Transverse colon (tissue), 4 donors: ENCODE results near the gene PLET1. TPM values are rescaled to one million over a fixed set of nuclear protein-coding genes. Genes with fewer than 3 reads are reported as not detected.

ENCODE experiments used
- DNase-seq: peaks from one replicate; pipeline ENCODE4 v3.0.0-alpha.2; 2019
- H3K27ac ChIP-seq, 4 donors: fragments of 200-600 bp; sonication (generic); 2 replicates each; pipeline ENCODE4 v1.5.1; 2016 to 2018; ENCODE audit warnings: inconsistent platforms in 4 of 4
- H3K27me3 ChIP-seq: fragments of 200-600 bp; sonication (generic); 2 replicates; pipeline ENCODE4 v1.5.1; 2017; ENCODE audit warnings: inconsistent platforms
- H3K36me3 ChIP-seq, 4 donors: fragments of 200-600 bp; sonication (generic); 2 replicates each; pipeline ENCODE4 v1.5.1; 2017 to 2019; ENCODE audit warnings: inconsistent platforms in 4 of 4
- H3K4me1 ChIP-seq, 4 donors: fragments of 200-600 bp; sonication (generic); 2 replicates each; pipeline ENCODE4 v1.5.1; 2017 to 2020; ENCODE audit warnings: inconsistent platforms in 4 of 4
- H3K4me3 ChIP-seq, 4 donors: fragments of 200-600 bp; sonication (generic); 1 replicate in 1 of 4; 2 replicates in 3 of 4; pipeline versions ENCODE4 v1.5.1 to v1.6.1; 2017 to 2019; ENCODE audit warnings: inconsistent platforms in 4 of 4
- H3K9me3 ChIP-seq, 2 donors: fragments of 200-600 bp; sonication (generic); 2 replicates each; pipeline ENCODE4 v1.5.1; 2017 to 2019; ENCODE audit warnings: inconsistent platforms in 2 of 2
- EP300 ChIP-seq: sonication (generic); formaldehyde crosslinking; IDR thresholded peaks from one replicate; pipeline ENCODE4 v1.6.1; 2017; ENCODE audit warnings: antibody characterized with exemption, low read depth
- POLR2A ChIP-seq: fragments of 450-650 bp; IDR thresholded peaks from one replicate; pipeline ENCODE4 v1.6.1; 2016; ENCODE audit warnings: antibody characterized with exemption, mild to moderate bottlenecking, moderate library complexity
- POLR2AphosphoS5 ChIP-seq, 3 donors: sonication (generic); formaldehyde crosslinking; IDR thresholded peaks; one replicate each; pipeline ENCODE4 v1.6.1; 2016; ENCODE audit warnings: antibody characterized with exemption in 3 of 3
- WGBS, 2 donors: methylation state at CpG; one replicate each; pipeline ENCODE4 v1.1.5; 2018; ENCODE audit warnings: low coverage in 1 of 2; 5-methylcytosine and 5-hydroxymethylcytosine counted together
- in situ Hi-C, 4 donors: fragments of 200-750 bp; cut with MboI; loops; one replicate each; pipeline versions ENCODE4 v1.15.0 to v1.15.1; 2017; ENCODE audit warnings: low sequenced_read_pairs in 3 of 4, low pct_ligation_motif_present in 1 of 4, low pct_unique_long_range_greater_than_20kb in 1 of 4
- intact Hi-C: fragments of 100-400 bp; cut with DNase I; formaldehyde crosslinking; loops from one replicate; pipeline ENCODE4 v1.15.1; 2023; ENCODE audit warnings: low total_unique reads
- total RNA-seq, 4 donors: library from RNA; depleted of rRNA; stranded (reverse); fragments of >200 nt; gene quantifications; one replicate each; pipeline ENCODE4 v1.1.0, GENCODE V29; 2016
- TF ChIP-seq, protein P1 (sequence below), 5 experiments: fragments of 200-600 bp in 3 of 5; fragments of 450-650 bp in 2 of 5; sonication (generic) in 3 of 5; IDR thresholded peaks; 1 replicate in 2 of 5; 2 replicates in 3 of 5; pipeline ENCODE4 v1.5.1; 2016 to 2017; ENCODE audit warnings: antibody characterized with exemption in 5 of 5, inconsistent platforms in 3 of 5, mild to moderate bottlenecking in 2 of 5, moderate library complexity in 1 of 5

Gene PLET1
- total RNA-seq, 4 donors from 2014 or later: not detected

GRCh38 chr11:112291191-112291590 is 30.5 kb upstream of the PLET1 start:
- Histone ChIP-seq H3K27ac (peak overlapping the region; percentile 63 to 80 (median 79)), H3K9me3 (no peaks in the 10 kb centered on the region), H3K4me3 (peak overlapping the region in 1 of 4 donors; percentile 51), H3K36me3 (no peaks in the 10 kb centered on the region), H3K4me1 (peaks cover 2 to 22% (median 18%) of the 10 kb centered on the region in 4 donors), H3K27me3 (no peaks in the 10 kb centered on the region)
- intact Hi-C loops (no loop called here), in situ Hi-C loops (loop anchor here in 3 of 4 donors (25.0 kb wide), 3 partner anchors 179 to 996 kb away; no protein-coding TSS in a partner anchor)
- WGBS, 2 donors: 96% methylated on average over 6 of the region's 6 CpGs; no CpG with 5 or more reads in 1 of the 2 donors
- no peak for DNase-seq
- TF ChIP-seq, protein P1, sequence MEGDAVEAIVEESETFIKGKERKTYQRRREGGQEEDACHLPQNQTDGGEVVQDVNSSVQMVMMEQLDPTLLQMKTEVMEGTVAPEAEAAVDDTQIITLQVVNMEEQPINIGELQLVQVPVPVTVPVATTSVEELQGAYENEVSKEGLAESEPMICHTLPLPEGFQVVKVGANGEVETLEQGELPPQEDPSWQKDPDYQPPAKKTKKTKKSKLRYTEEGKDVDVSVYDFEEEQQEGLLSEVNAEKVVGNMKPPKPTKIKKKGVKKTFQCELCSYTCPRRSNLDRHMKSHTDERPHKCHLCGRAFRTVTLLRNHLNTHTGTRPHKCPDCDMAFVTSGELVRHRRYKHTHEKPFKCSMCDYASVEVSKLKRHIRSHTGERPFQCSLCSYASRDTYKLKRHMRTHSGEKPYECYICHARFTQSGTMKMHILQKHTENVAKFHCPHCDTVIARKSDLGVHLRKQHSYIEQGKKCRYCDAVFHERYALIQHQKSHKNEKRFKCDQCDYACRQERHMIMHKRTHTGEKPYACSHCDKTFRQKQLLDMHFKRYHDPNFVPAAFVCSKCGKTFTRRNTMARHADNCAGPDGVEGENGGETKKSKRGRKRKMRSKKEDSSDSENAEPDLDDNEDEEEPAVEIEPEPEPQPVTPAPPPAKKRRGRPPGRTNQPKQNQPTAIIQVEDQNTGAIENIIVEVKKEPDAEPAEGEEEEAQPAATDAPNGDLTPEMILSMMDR (IDR thresholded peaks at IDR 0.05): no peak
- no peak for TF ChIP-seq POLR2AphosphoS5 (IDR thresholded peaks at IDR 0.05)
- no peak for TF ChIP-seq POLR2A
- TF ChIP-seq EP300: no peak

DNA sequence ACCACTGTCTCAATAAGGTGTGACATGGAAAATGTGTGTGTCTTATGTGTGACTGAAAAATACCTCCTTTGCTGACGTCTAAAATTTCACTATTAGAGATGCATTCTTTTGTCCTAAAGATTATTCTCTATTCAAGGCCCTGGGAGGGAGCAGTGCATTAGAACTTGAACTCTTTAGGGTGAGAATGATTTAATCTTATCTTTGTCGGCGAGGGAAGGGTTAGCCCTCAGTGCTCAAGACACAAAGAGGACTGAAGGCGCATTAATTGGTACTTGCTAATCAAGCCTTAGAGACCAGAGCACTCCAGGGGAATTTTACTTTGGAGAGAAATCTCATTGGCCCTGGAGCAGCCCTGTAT is 29.8 kb upstream of the PLET1 start:
- H3K36me3 ChIP-seq: no peaks in the 10 kb centered on the region
- TF ChIP-seq, protein P1 (IDR thresholded peaks at IDR 0.05): no peak
- no peak for TF ChIP-seq EP300
- TF ChIP-seq POLR2A: no peak
- no peak for TF ChIP-seq POLR2AphosphoS5 (IDR thresholded peaks at IDR 0.05)
- no peak for DNase-seq
- 20 to 28% methylated on average over 4 of the region's 4 CpGs for WGBS, 2 donors
- in situ Hi-C loops (loop anchor here in 3 of 4 donors (25.0 kb wide), 3 partner anchors 178 to 997 kb away; no protein-coding TSS in a partner anchor), intact Hi-C loops (no loop called here)
- H3K4me3 ChIP-seq: peak overlapping the region; percentile 39 to 58 (median 52)
- H3K4me1 ChIP-seq: peaks cover 2 to 22% (median 18%) of the 10 kb centered on the region in 4 donors
- no peaks in the 10 kb centered on the region for H3K9me3 ChIP-seq
- H3K27me3 ChIP-seq: no peaks in the 10 kb centered on the region
- peak overlapping the region; percentile 63 to 80 (median 79) for H3K27ac ChIP-seq

- H3K4me3 ChIP-seq: peak overlapping the region; percentile 39 to 58 (median 52)
- TF ChIP-seq POLR2AphosphoS5 (IDR thresholded peaks at IDR 0.05) (peak; percentile 8 to 20 (median 17)), POLR2A (no peak)
- TF ChIP-seq, protein P1 (IDR thresholded peaks at IDR 0.05): peak; percentile 58 to 90 (median 79)
Observed at GRCh38 chr11:112289588-112290492, 29.2 kb upstream of the PLET1 start.

GRCh38 chr11:112288021-112288420 is 27.4 kb upstream of the PLET1 start:
- intact Hi-C loops (loop anchor here (5.0 kb wide), 1 partner anchor 1004 kb away; no protein-coding TSS in a partner anchor), in situ Hi-C loops (loop anchor here (10.0 to 25.0 kb wide), 5 partner anchors 176 to 999 kb away; no protein-coding TSS in a partner anchor)
- TF ChIP-seq EP300 (no peak), POLR2AphosphoS5 (IDR thresholded peaks at IDR 0.05) (no peak), POLR2A (no peak)
- TF ChIP-seq, protein P1 (IDR thresholded peaks at IDR 0.05): no peak
- 87 to 92% methylated on average over 3 of the region's 3 CpGs for WGBS, 2 donors
- no peak overlapping the region for H3K27ac ChIP-seq
- no peaks in the 10 kb centered on the region for H3K36me3 ChIP-seq
- no peak for DNase-seq
- no peaks in the 10 kb centered on the region for H3K27me3 ChIP-seq
- no peaks in the 10 kb centered on the region for H3K9me3 ChIP-seq
- H3K4me3 ChIP-seq: no peak overlapping the region
- peaks cover 2 to 9% (median 8%) of the 10 kb centered on the region in 4 donors for H3K4me1 ChIP-seq

More at GRCh38 chr11:112289588-112290492, 29.2 kb upstream of the PLET1 start:
- H3K4me1 ChIP-seq: peaks cover 2 to 22% (median 18%) of the 10 kb centered on the region in 4 donors
- H3K27ac ChIP-seq: peak overlapping the region; percentile 63 to 80 (median 79)
- DNase-seq: peak; percentile 88
- 0 to 6% methylated on average over 4 to 37 of the region's 60 CpGs for WGBS, 2 donors
- H3K27me3 ChIP-seq: no peaks in the 10 kb centered on the region
- H3K36me3 ChIP-seq: no peaks in the 10 kb centered on the region
- H3K9me3 ChIP-seq: no peaks in the 10 kb centered on the region
- intact Hi-C loops: loop anchor here (5.0 kb wide), 1 partner anchor 1002 kb away; no protein-coding TSS in a partner anchor
- in situ Hi-C loops: loop anchor here (10.0 to 25.0 kb wide), 5 partner anchors 178 to 997 kb away; no protein-coding TSS in a partner anchor
